Lower leg skin (tissue), 3 donors: ENCODE data around the gene TNFRSF13B.

Experiments used
- POLR2A ChIP-seq, 2 donors: fragments of 450-650 bp; IDR thresholded peaks; one replicate each; pipeline ENCODE4 v1.6.1; 2016 to 2017; ENCODE audit warnings: antibody characterized with exemption in 2 of 2, mild to moderate bottlenecking in 1 of 2, moderate library complexity in 1 of 2
- TF ChIP-seq, protein P1 (sequence below), 3 donors: fragments of 450-650 bp; IDR thresholded peaks; one replicate each; pipeline ENCODE4 v1.5.1; 2016; ENCODE audit warnings: antibody characterized with exemption in 3 of 3, mild to moderate bottlenecking in 3 of 3, moderate library complexity in 2 of 3

DNA sequence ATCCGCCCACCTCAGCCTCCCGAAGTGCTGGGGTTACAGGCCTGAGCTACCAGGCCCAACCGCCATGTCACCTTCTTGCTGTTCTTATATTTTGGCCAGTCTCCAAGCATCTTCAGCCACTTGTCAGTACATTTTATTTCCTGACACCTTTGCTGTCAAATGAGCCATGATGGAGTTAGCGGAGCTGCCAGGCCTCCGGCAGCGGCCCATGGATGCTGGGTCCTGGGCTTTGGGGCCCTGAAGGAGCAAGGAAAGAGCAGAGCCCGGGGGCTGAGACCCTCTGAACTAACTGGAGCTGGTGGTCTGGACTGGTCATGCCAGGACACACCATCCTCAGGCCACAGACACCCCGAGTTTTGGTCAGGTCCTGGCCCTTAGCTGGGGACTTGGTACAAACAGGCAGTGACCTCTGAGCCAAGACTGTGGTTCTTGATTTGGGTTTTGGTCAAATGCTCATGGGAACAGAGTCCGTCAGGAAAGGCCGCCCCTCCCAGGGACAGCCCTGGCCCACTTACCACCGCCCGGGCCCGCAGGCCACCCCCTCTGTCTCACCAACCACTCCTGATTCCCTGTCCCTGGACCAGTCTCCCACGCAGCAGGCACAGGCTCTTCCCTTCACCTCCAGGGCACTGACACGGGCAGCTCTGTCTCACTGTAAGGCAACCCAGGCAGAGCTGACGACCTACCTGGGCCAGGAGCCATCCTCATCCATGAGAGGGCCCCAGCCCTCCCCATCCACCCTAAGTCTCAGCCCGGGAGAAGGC lies 42.0 kb downstream of the TNFRSF13B start:
- TF ChIP-seq, protein P1, sequence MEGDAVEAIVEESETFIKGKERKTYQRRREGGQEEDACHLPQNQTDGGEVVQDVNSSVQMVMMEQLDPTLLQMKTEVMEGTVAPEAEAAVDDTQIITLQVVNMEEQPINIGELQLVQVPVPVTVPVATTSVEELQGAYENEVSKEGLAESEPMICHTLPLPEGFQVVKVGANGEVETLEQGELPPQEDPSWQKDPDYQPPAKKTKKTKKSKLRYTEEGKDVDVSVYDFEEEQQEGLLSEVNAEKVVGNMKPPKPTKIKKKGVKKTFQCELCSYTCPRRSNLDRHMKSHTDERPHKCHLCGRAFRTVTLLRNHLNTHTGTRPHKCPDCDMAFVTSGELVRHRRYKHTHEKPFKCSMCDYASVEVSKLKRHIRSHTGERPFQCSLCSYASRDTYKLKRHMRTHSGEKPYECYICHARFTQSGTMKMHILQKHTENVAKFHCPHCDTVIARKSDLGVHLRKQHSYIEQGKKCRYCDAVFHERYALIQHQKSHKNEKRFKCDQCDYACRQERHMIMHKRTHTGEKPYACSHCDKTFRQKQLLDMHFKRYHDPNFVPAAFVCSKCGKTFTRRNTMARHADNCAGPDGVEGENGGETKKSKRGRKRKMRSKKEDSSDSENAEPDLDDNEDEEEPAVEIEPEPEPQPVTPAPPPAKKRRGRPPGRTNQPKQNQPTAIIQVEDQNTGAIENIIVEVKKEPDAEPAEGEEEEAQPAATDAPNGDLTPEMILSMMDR (IDR thresholded peaks at IDR 0.05) = no peak
- TF ChIP-seq POLR2A (IDR thresholded peaks at IDR 0.05) = no peak
